Type B pancreatic cell (in vitro differentiated cells): ENCODE data around the gene U2AF1L4. TPM values are rescaled to one million over a fixed set of nuclear protein-coding genes. Genes with fewer than 3 reads are reported as not detected.
"Not testable (repeated sequence)": the region's sequence is repeated elsewhere in the genome, so short reads cannot be mapped to it uniquely, and the experiment has no call there.

Source experiments
- DNase-seq: peaks from one replicate; pipeline ENCODE4 v3.0.0; 2021; ENCODE audit warnings: mixed read lengths; ENCODE audit not compliant: unreplicated experiment; ENCODE audit errors: extremely low spot score
- H3K27ac Mint-ChIP-seq: 2 replicates; pipeline ENCODE4 v1.8.0; 2021; ENCODE audit warnings: mild to moderate bottlenecking, mixed read lengths
- H3K27me3 Mint-ChIP-seq: 2 replicates; pipeline ENCODE4 v1.8.0; 2021; ENCODE audit warnings: mixed read lengths
- H3K36me3 Mint-ChIP-seq: 2 replicates; pipeline ENCODE4 v1.8.0; 2021; ENCODE audit warnings: mixed read lengths
- H3K4me1 Mint-ChIP-seq: one replicate; pipeline ENCODE4 v1.8.0; 2021; ENCODE audit warnings: mixed read lengths; ENCODE audit not compliant: unreplicated experiment
- H3K4me3 Mint-ChIP-seq: 2 replicates; pipeline ENCODE4 v1.8.0; 2021; ENCODE audit warnings: mild to moderate bottlenecking, mixed read lengths
- H3K9me3 Mint-ChIP-seq: 2 replicates; pipeline ENCODE4 v1.8.0; 2021; ENCODE audit warnings: mixed read lengths
- total RNA-seq: library from RNA; stranded (reverse); gene quantifications from 2 replicates; pipeline ENCODE4 v1.2.1, GENCODE V29; 2021; ENCODE audit warnings: low replicate concordance
- TF ChIP-seq, protein P1 (sequence below): fragments of 200-600 bp; sonication (generic); conservative IDR thresholded peaks from 2 replicates; pipeline ENCODE4 v1.5.0; 2021; ENCODE audit warnings: antibody characterized with exemption, mild to moderate bottlenecking

U2AF1L4 gene
- total RNA-seq, 1 donor from 2014 or later: 25.4 TPM

DNA sequence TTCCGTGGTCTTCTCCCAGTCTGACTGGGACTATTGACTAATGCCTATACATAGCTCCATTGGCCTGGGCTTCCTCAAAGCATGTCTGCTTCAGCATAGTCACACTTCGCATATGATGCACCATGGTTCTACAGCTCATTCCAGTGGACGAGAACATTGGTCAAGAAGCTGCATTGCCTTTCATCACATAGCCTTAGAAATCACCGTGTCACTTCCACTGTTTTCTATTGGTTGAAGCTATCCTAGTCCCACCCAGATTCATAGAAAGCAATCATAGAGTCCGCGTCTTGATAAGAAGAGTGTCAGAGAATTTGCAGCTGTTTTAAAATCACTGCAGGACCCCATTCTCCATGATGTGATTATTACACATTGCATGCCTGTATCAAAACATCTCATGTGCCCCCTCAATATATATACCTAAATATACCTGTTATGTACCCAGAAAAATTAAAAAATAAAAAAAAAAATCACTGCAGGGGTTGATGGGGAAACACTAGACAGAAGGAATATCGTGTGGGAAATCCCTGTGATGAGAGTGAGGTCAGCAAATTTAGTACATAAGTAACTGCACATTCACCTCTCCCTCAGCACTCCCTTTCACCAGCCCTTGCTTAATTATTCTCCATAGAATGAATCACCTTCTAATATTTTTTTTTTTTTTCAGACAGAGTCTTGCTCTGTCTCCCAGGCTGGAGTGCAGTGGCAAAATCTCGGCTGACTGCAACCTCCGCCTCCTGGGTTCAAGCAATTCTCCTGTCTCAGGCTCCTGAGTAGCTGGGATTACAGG, 28.0 kb upstream of the U2AF1L4 start:
- peak overlapping the region; percentile 60 for H3K4me3 Mint-ChIP-seq
- H3K27me3 Mint-ChIP-seq: no peaks in the 10 kb centered on the region
- TF ChIP-seq, protein P1, sequence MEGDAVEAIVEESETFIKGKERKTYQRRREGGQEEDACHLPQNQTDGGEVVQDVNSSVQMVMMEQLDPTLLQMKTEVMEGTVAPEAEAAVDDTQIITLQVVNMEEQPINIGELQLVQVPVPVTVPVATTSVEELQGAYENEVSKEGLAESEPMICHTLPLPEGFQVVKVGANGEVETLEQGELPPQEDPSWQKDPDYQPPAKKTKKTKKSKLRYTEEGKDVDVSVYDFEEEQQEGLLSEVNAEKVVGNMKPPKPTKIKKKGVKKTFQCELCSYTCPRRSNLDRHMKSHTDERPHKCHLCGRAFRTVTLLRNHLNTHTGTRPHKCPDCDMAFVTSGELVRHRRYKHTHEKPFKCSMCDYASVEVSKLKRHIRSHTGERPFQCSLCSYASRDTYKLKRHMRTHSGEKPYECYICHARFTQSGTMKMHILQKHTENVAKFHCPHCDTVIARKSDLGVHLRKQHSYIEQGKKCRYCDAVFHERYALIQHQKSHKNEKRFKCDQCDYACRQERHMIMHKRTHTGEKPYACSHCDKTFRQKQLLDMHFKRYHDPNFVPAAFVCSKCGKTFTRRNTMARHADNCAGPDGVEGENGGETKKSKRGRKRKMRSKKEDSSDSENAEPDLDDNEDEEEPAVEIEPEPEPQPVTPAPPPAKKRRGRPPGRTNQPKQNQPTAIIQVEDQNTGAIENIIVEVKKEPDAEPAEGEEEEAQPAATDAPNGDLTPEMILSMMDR: no peak
- DNase-seq: no peak
- no peaks in the 10 kb centered on the region for H3K9me3 Mint-ChIP-seq
- peaks cover 34% of the 10 kb centered on the region for H3K4me1 Mint-ChIP-seq
- peaks cover 4% of the 10 kb centered on the region for H3K36me3 Mint-ChIP-seq
- H3K27ac Mint-ChIP-seq: no peak overlapping the region

DNA sequence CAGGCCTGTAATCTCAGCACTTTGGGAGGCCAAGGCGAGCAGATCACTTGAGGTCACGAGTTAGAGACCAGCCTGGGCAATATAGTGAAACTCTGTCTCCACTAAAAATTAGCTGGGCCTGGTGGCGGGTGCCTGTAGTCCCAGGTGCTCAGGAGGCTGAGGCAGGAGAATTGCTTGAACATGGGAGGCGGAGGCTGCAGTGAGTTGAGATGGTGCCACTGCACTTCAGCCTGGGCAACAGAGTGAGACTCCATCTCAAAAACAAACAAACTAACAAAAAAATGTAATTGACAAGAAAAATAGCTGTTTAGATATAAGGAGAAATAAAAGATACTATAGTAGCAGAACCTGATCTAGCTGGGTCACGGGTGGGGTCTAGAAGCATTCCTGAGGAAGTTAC, 27.1 kb upstream of the U2AF1L4 start:
- H3K27me3 Mint-ChIP-seq, H3K27ac Mint-ChIP-seq, H3K36me3 Mint-ChIP-seq, DNase-seq, H3K9me3 Mint-ChIP-seq, H3K4me3 Mint-ChIP-seq: not testable (repeated sequence)
- peaks cover 28% of the 10 kb centered on the region for H3K4me1 Mint-ChIP-seq

DNA sequence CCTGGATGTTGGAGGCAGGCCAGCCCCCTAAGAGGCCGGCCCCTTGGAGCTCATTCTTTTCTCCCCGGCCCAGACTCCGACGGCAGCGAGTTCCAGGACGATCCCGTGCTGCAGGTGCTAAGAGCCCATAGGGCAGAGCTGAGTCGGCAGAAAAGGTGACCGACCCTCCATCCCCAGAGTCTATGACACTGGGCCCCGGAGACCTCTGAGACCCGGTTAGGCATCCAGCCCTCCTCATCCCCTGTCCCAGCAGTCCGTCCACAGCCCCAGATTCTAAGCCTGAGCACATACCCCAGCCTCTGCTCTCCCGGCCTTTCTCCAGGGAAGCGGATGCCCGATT, 22.8 kb upstream of the U2AF1L4 start:
- H3K4me3 Mint-ChIP-seq: no peak overlapping the region
- no peak overlapping the region for H3K27ac Mint-ChIP-seq
- DNase-seq: peak; percentile 66
- H3K36me3 Mint-ChIP-seq: peaks cover 8% of the 10 kb centered on the region
- no peaks in the 10 kb centered on the region for H3K27me3 Mint-ChIP-seq
- H3K4me1 Mint-ChIP-seq: peaks cover 3% of the 10 kb centered on the region
- TF ChIP-seq, protein P1: no peak
- no peaks in the 10 kb centered on the region for H3K9me3 Mint-ChIP-seq

DNA sequence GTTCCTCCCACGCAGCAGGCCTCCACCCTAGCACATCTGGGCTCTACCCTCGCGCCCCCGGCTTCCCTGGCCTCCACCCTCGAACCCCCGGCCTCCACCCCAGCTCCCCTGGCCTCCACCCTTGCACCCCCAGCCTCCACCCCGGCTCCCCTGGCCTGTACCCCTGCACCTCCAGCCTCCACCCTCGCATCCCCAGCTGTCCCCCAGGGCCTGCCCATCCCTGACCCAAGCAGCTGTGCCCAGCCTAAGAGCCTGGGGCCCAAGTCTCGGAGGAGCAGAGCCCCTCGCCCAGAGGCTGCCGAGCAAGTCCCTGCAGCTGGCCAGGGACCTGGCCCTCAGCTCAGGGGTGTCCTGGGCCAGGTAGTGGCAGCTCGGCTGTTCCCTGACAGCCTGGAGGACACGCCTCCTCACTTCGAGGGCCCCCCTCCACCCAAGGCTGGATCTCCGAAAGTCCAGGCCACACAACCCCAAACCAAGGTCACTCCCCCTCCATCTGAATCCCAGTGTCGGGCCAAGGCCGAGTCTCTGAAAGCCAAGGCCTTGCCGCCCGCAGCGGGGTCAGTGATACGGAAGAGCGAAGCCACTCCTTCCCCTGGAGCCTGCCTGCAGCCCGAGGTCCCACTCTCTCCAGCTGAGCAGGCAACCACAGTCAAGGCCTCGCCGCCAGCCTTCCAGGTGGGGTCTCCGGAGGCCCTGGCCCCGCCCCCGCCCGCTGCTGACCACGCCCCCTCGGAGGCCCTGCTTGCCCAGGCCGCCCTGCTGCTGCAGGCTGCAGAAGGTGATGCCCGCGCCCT, 22.3 kb upstream of the U2AF1L4 start:
- Mint-ChIP-seq H3K4me1 (no peaks in the 10 kb centered on the region), H3K4me3 (no peak overlapping the region), H3K27ac (no peak overlapping the region), H3K9me3 (no peaks in the 10 kb centered on the region), H3K27me3 (no peaks in the 10 kb centered on the region), H3K36me3 (peaks cover 8% of the 10 kb centered on the region)
- DNase-seq: peak; percentile 56
- TF ChIP-seq, protein P1: no peak

DNA sequence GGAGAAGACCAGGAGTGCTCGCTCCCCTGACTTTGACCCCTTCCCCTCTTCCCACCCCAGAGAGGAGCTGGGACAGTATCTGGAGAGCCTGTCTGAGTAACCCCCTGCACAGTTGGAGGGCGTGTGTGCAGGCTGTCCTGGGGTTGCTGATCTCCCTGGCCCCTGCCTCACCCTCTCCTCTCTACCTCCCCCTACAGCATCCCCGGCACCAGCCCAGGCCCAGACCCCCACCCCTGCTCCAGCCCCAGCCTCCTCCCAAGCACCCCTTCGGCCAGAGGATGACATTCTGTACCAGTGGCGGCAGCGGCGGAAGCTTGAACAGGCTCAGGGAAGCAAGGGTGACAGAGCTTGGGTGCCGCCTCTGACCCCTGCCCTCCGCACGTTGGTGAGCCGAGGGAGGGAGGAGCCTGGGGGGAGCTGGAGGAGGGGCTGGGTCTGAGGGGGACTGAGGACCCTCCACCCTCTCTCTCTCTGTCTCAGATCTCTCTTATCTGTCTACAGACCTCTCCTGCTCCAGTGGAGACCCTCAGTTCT, 21.4 kb upstream of the U2AF1L4 start:
- Mint-ChIP-seq H3K36me3 (peaks cover 12% of the 10 kb centered on the region), H3K4me1 (no peaks in the 10 kb centered on the region), H3K9me3 (no peaks in the 10 kb centered on the region), H3K4me3 (no peak overlapping the region), H3K27me3 (no peaks in the 10 kb centered on the region), H3K27ac (no peak overlapping the region)
- DNase-seq: peak; percentile 64
- TF ChIP-seq, protein P1: no peak
